ENCODE data around the gene FBXL20. TPM values are rescaled to one million over a fixed set of nuclear protein-coding genes. Genes with fewer than 3 reads are reported as not detected.

The FBXL20 gene
- total and polyA plus RNA-seq, 2 of the 8 experiments (the other 6 are each of a cell fraction or from before 2014, with no cell fraction given) = 5.5 to 11.0 TPM

- Histone ChIP-seq H3K14ac (ENCODE audit: insufficient read length) (no peak overlapping the region), H3K27ac (ENCODE audit: low read depth, low read length) (no peak overlapping the region), H2BK15ac (ENCODE audit: low read length) (no peak overlapping the region), H4K5ac (ENCODE audit: insufficient read length, low read depth, low read length) (no peak overlapping the region), H3K79me1 (ENCODE audit: low read depth, low read length) (no peaks in the 10 kb centered on the region), H2AFZ (ENCODE audit: low read length) (no peak overlapping the region), H4K8ac (ENCODE audit: extremely low read depth, insufficient read depth, low read length) (no peak overlapping the region), H3K36me3 (ENCODE audit: control insufficient read depth in 2 of 4, insufficient read depth in 4 of 4, low read length in 3 of 4) (no peaks in the 10 kb centered on the region; a peak in 1 of 8 replicates), H3K18ac (ENCODE audit: extremely low read depth, low read length) (no peak overlapping the region), H3K23ac (ENCODE audit: insufficient read length) (no peak overlapping the region), H4K20me1 (replicated peaks in 1 of 2; ENCODE audit: control insufficient read depth in 1 of 2, insufficient read depth in 2 of 2, low read length in 2 of 2) (no peaks in the 10 kb centered on the region), H3K27me3 (replicated peaks in 1 of 4; ENCODE audit: control insufficient read depth in 3 of 4, extremely low read depth in 1 of 4, insufficient read depth in 3 of 4, low read length in 3 of 4) (peaks cover 13 to 44% (median 36%) of the 10 kb centered on the region in 4 experiments), H3K56ac (replicated peaks; ENCODE audit: insufficient read length, low read depth, low read length) (no peak overlapping the region), H3K4ac (replicated peaks; ENCODE audit: insufficient read length, low read depth, low read length) (no peak overlapping the region), H3K9me3 (ENCODE audit: insufficient read depth in 2 of 2, low read depth in 1 of 2, low read length in 1 of 2) (no peaks in the 10 kb centered on the region), H2AK5ac (ENCODE audit: low read depth, low read length) (no peak overlapping the region), H3K4me1 (replicated peaks in 1 of 4; ENCODE audit: control insufficient read depth in 3 of 4, insufficient read depth in 4 of 4, low read length in 3 of 4) (peaks cover 0 to 21% (median 9%) of the 10 kb centered on the region in 4 experiments; a peak in 5 of 7 replicates), H2BK12ac (ENCODE audit: low read depth, low read length) (no peak overlapping the region), H3K79me2 (ENCODE audit: control insufficient read depth in 1 of 2, insufficient read depth in 2 of 2, low read length in 2 of 2) (no peaks in the 10 kb centered on the region), H2BK5ac (ENCODE audit: low read depth, low read length) (no peak overlapping the region), H3K9ac (replicated peaks in 1 of 4; ENCODE audit: extremely low read depth in 1 of 4, low read depth in 3 of 4, low read length in 3 of 4) (no peak overlapping the region), H3K4me3 (ENCODE audit: extremely low read depth in 1 of 4, insufficient read depth in 2 of 4, low read depth in 3 of 4, low read length in 4 of 4) (no peak overlapping the region), H2BK20ac (ENCODE audit: low read length) (no peak overlapping the region), H2BK120ac (replicated peaks; ENCODE audit: low read depth, low read length) (no peak overlapping the region), H3K23me2 (ENCODE audit: low read depth, low read length) (peaks cover 8% of the 10 kb centered on the region; the same call in 1 of the 2 replicates), H3K4me2 (ENCODE audit: insufficient read depth in 1 of 2, low read depth in 2 of 2, low read length in 2 of 2) (no peak overlapping the region), H4K91ac (replicated peaks; ENCODE audit: insufficient read length, low read length) (no peak overlapping the region)
- no peak for FAIRE-seq
- CTCF ChIA-PET (ENCODE audit: partially characterized antibody) = interaction anchor here (1.4 to 24.1 kb wide), 4 partner anchors 9 to 45 kb away, joined by 3 to 982 read pairs (median 18); no protein-coding TSS in a partner anchor
- POLR2A ChIA-PET (ENCODE audit: partially characterized antibody) = interaction anchor here (0.6 to 7.8 kb wide), 8 partner anchors 11 to 239 kb away, joined by 3 to 92 read pairs (median 4); partner anchors contain the start of gene CDK12
- 92% methylated on average over 7 of the region's 7 CpGs; no CpG with 5 or more reads in 1 of the 2 experiments for WGBS, 2 experiments (ENCODE audit: extremely low coverage in 1 of 2, insufficient coverage in 1 of 2, insufficient read length in 1 of 2, insufficient replicate concordance in 2 of 2, low coverage in 1 of 2, low lambda C conversion rate in 2 of 2, missing lambda C conversion rate in 1 of 2)
- no peak for DNase-seq (ENCODE audit: low read depth in 1 of 2, low spot score in 2 of 2)
- TF ChIP-seq CTBP2 (IDR thresholded peaks at IDR 0.05; ENCODE audit: borderline replicate concordance, insufficient read depth, insufficient read length, low read length) = no peak
- TF ChIP-seq, protein P1, sequence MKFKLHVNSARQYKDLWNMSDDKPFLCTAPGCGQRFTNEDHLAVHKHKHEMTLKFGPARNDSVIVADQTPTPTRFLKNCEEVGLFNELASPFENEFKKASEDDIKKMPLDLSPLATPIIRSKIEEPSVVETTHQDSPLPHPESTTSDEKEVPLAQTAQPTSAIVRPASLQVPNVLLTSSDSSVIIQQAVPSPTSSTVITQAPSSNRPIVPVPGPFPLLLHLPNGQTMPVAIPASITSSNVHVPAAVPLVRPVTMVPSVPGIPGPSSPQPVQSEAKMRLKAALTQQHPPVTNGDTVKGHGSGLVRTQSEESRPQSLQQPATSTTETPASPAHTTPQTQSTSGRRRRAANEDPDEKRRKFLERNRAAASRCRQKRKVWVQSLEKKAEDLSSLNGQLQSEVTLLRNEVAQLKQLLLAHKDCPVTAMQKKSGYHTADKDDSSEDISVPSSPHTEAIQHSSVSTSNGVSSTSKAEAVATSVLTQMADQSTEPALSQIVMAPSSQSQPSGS (IDR thresholded peaks at IDR 0.05; ENCODE audit: low read length) = no peak
- TF ChIP-seq, protein P2, sequence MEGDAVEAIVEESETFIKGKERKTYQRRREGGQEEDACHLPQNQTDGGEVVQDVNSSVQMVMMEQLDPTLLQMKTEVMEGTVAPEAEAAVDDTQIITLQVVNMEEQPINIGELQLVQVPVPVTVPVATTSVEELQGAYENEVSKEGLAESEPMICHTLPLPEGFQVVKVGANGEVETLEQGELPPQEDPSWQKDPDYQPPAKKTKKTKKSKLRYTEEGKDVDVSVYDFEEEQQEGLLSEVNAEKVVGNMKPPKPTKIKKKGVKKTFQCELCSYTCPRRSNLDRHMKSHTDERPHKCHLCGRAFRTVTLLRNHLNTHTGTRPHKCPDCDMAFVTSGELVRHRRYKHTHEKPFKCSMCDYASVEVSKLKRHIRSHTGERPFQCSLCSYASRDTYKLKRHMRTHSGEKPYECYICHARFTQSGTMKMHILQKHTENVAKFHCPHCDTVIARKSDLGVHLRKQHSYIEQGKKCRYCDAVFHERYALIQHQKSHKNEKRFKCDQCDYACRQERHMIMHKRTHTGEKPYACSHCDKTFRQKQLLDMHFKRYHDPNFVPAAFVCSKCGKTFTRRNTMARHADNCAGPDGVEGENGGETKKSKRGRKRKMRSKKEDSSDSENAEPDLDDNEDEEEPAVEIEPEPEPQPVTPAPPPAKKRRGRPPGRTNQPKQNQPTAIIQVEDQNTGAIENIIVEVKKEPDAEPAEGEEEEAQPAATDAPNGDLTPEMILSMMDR (IDR thresholded peaks at IDR 0.05; ENCODE audit: control extremely low read depth in 1 of 3, insufficient read depth in 1 of 3, low read depth in 1 of 3, low read length in 3 of 3) = no peak
- TF ChIP-seq RAD21 (IDR thresholded peaks at IDR 0.05 in 1 of 2, conservative IDR thresholded peaks at IDR 0.05 in 1 of 2; ENCODE audit: low read depth in 2 of 2, low read length in 2 of 2) = no peak
- TF ChIP-seq PHF8 (conservative IDR thresholded peaks at IDR 0.05; ENCODE audit: low read depth, low read length) = no peak
- TF ChIP-seq KDM5A (IDR thresholded peaks at IDR 0.05; ENCODE audit: low read length) = no peak
Measured at GRCh38 chr17:39222151-39222550, 179.3 kb downstream of the FBXL20 start.

All from H1 (cell line).